Stimulated activated naive CD8-positive, alpha-beta T cell treated with anti-CD3 and anti-CD28 coated beads, Interleukin-15, Interleukin-2, amounts not matched to agents 100 ng/mL and 50 ng/mL, for 24 hours (primary cell): ENCODE measurements around the gene FBXL16.
"Not testable (repeated sequence)": the region's sequence is repeated elsewhere in the genome, so short reads cannot be mapped to it uniquely, and the experiment has no call there.

ENCODE experiments used
- H3K27ac Mint-ChIP-seq: one replicate; pipeline ENCODE4 v1.8.0; 2021; ENCODE audit warnings: mild to moderate bottlenecking, mixed read lengths
- H3K27me3 Mint-ChIP-seq: one replicate; pipeline ENCODE4 v1.8.0; 2021; ENCODE audit warnings: mixed read lengths
- H3K36me3 Mint-ChIP-seq: one replicate; pipeline ENCODE4 v1.8.0; 2021; ENCODE audit warnings: low read depth, mixed read lengths
- H3K4me1 Mint-ChIP-seq: one replicate; pipeline ENCODE4 v1.8.0; 2021; ENCODE audit warnings: low read depth, mixed read lengths
- H3K4me3 Mint-ChIP-seq: one replicate; pipeline ENCODE4 v1.8.0; 2021; ENCODE audit warnings: mild to moderate bottlenecking, mixed read lengths
- H3K9me3 Mint-ChIP-seq: one replicate; pipeline ENCODE4 v1.8.0; 2021; ENCODE audit warnings: mixed read lengths

Gene FBXL16

GRCh38 chr16:698911-699671 is 6.5 kb downstream of the FBXL16 start:
- Mint-ChIP-seq H3K4me3 (no peak overlapping the region), H3K9me3 (no peaks in the 10 kb centered on the region), H3K4me1 (peaks cover 16% of the 10 kb centered on the region), H3K36me3 (no peaks in the 10 kb centered on the region), H3K27me3 (peaks cover 24% of the 10 kb centered on the region), H3K27ac (no peak overlapping the region)

DNA sequence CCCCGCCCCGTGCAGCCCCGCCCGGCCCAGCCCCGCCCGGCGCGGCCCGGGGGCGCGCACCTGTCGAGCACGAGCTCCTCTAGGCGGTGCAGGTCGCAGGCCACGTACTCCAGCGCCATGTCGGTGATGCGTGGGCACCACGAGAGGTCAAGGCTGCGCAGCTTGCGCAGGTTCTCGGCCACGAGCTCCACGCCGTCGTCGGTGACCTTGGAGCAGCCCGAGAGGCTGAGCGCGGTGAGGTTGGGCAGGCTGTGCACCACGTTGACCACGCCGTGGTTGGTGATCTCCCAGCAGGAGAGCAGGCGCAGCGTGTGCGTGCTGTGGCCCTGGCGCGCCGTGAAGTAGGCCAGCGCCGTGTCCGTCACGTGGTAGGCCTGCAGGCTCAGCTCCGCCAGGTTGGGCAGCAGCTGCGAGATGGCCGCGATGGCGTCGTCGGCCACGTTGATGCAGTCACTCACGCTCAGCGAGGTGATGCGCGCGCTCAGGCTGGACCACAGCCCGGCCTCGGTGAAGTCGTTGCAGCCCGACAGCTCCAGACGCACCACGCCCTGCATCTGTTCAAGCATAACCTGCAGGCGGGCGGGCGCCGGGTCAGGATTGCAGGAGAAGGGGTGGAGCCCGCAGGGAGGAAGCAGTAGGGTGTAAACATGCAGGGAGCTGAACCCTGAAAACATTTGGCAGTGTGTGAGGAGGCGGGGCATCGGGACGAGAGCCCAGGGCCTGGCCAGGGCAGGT is 10.1 kb downstream of the FBXL16 start:
- Mint-ChIP-seq H3K36me3 (no peaks in the 10 kb centered on the region), H3K27ac (peak overlapping the region; percentile 52), H3K4me1 (peaks cover 24% of the 10 kb centered on the region), H3K27me3 (peaks cover 3% of the 10 kb centered on the region), H3K9me3 (no peaks in the 10 kb centered on the region), H3K4me3 (peak overlapping the region; percentile 74)

GRCh38 chr16:694863-695354 is 10.7 kb downstream of the FBXL16 start:
- no peak overlapping the region for H3K27ac Mint-ChIP-seq
- peaks cover 28% of the 10 kb centered on the region for H3K4me1 Mint-ChIP-seq
- H3K9me3 Mint-ChIP-seq = no peaks in the 10 kb centered on the region
- no peaks in the 10 kb centered on the region for H3K36me3 Mint-ChIP-seq
- peak overlapping the region; percentile 47 for H3K4me3 Mint-ChIP-seq
- H3K27me3 Mint-ChIP-seq = peaks cover 3% of the 10 kb centered on the region

- Mint-ChIP-seq H3K4me1 (peaks cover 30% of the 10 kb centered on the region), H3K27ac (no peak overlapping the region)
Measured at GRCh38 chr16:694187-694862, 11.3 kb downstream of the FBXL16 start.

GRCh38 chr16:693766-694165 is 11.8 kb downstream of the FBXL16 start:
- no peaks in the 10 kb centered on the region for H3K36me3 Mint-ChIP-seq

More at GRCh38 chr16:694187-694862, 11.3 kb downstream of the FBXL16 start:
- no peaks in the 10 kb centered on the region for H3K9me3 Mint-ChIP-seq
- H3K27me3 Mint-ChIP-seq = peaks cover 3% of the 10 kb centered on the region
- H3K4me3 Mint-ChIP-seq = peak overlapping the region; percentile 47
- no peaks in the 10 kb centered on the region for H3K36me3 Mint-ChIP-seq

GRCh38 chr16:693364-693763 is 12.2 kb downstream of the FBXL16 start:
- Mint-ChIP-seq H3K36me3 (no peaks in the 10 kb centered on the region), H3K9me3 (no peaks in the 10 kb centered on the region), H3K4me3 (no peak overlapping the region), H3K4me1 (peaks cover 36% of the 10 kb centered on the region), H3K27ac (no peak overlapping the region), H3K27me3 (peaks cover 3% of the 10 kb centered on the region)

More at GRCh38 chr16:693766-694165, 11.8 kb downstream of the FBXL16 start:
- Mint-ChIP-seq H3K4me1 (peaks cover 34% of the 10 kb centered on the region), H3K9me3 (no peaks in the 10 kb centered on the region), H3K27ac (no peak overlapping the region), H3K4me3 (no peak overlapping the region), H3K27me3 (peaks cover 3% of the 10 kb centered on the region)

DNA sequence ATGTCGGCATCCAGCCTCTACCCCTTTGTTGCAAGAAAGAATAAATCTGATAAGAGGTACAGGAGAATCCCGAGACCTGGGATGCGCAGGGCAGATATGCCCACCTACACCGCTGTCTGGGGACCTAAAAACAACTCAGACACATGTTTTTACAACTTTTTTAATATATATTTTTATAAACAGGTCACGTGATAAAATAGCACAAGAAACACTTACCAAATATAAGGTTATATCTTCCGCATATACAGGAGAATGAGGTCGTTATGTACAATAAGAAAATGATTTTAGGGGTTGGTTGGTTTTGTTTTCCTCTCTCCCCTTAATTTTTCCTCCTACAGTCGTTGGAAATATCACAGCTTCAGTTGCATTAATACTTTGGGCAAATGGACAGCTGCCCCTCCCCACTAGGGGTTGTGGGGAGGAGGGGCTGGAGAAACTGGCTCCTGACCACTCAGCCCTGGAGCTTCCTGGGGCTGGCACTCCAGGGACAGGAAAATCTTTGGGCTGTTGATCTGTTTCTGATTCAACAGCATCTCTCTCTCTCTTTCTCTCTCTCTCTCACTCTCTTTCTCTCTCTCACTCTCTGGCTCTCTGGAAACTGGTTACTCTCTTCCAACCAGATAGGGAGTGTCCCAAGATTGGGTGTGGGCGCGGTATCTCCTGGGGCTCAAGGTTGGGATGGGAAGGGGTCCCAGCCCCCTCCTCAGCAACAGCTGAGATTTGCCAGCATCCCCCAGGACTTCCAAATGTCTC is 13.1 kb downstream of the FBXL16 start:
- no peak overlapping the region for H3K4me3 Mint-ChIP-seq
- no peak overlapping the region for H3K27ac Mint-ChIP-seq
- peaks cover 36% of the 10 kb centered on the region for H3K4me1 Mint-ChIP-seq
- H3K36me3 Mint-ChIP-seq = no peaks in the 10 kb centered on the region
- peaks cover 3% of the 10 kb centered on the region for H3K27me3 Mint-ChIP-seq
- H3K9me3 Mint-ChIP-seq = no peaks in the 10 kb centered on the region

DNA sequence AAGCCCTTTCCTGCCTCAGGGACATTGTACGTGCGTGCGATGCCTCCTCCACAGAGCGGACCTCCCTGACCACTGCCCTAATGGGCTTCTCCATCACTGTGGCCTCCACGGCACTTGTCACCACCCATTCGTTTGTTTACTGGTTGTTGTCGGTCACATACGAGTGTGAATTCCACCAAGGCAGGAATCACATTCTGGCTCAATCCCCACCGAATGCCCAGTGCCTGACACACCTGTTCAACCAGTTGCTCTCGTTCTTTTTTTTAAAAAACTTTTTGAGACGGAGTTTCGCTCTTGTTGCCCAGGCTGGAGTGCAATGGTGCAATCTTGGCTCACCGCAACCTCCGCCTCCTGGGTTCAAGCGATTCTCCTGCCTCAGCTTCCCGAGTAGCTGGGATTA is 14.4 kb downstream of the FBXL16 start:
- not testable (repeated sequence) for H3K9me3 Mint-ChIP-seq, H3K36me3 Mint-ChIP-seq, H3K27me3 Mint-ChIP-seq
- Mint-ChIP-seq H3K4me3 (peak overlapping the region; percentile 62), H3K4me1 (peaks cover 30% of the 10 kb centered on the region), H3K27ac (peak overlapping the region; percentile 21)

GRCh38 chr16:689175-689897 is 16.3 kb downstream of the FBXL16 start:
- H3K27me3 Mint-ChIP-seq = peaks cover 3% of the 10 kb centered on the region
- peak overlapping the region; percentile 90 for H3K4me3 Mint-ChIP-seq
- H3K4me1 Mint-ChIP-seq = peaks cover 27% of the 10 kb centered on the region
- H3K27ac Mint-ChIP-seq = peak overlapping the region; percentile 77
- no peaks in the 10 kb centered on the region for H3K36me3 Mint-ChIP-seq
- no peaks in the 10 kb centered on the region for H3K9me3 Mint-ChIP-seq

- H3K4me1 Mint-ChIP-seq = peaks cover 36% of the 10 kb centered on the region
- H3K9me3 Mint-ChIP-seq = no peaks in the 10 kb centered on the region
- H3K27me3 Mint-ChIP-seq = peaks cover 3% of the 10 kb centered on the region
- peak overlapping the region; percentile 3 for H3K4me3 Mint-ChIP-seq
- no peak overlapping the region for H3K27ac Mint-ChIP-seq
- H3K36me3 Mint-ChIP-seq = peaks cover 4% of the 10 kb centered on the region
Measured at GRCh38 chr16:687499-687898, 18.1 kb downstream of the FBXL16 start.

GRCh38 chr16:686459-687260 is 18.9 kb downstream of the FBXL16 start:
- Mint-ChIP-seq H3K27me3 (no peaks in the 10 kb centered on the region), H3K4me3 (no peak overlapping the region), H3K9me3 (no peaks in the 10 kb centered on the region), H3K4me1 (peaks cover 45% of the 10 kb centered on the region), H3K36me3 (peaks cover 13% of the 10 kb centered on the region), H3K27ac (no peak overlapping the region)

- Mint-ChIP-seq H3K27ac (no peak overlapping the region), H3K36me3 (peaks cover 20% of the 10 kb centered on the region), H3K4me1 (peaks cover 48% of the 10 kb centered on the region), H3K27me3 (no peaks in the 10 kb centered on the region), H3K9me3 (no peaks in the 10 kb centered on the region), H3K4me3 (no peak overlapping the region)
Measured at GRCh38 chr16:685967-686366, 19.6 kb downstream of the FBXL16 start.

- H3K9me3 Mint-ChIP-seq = no peaks in the 10 kb centered on the region
- H3K27ac Mint-ChIP-seq = no peak overlapping the region
- H3K27me3 Mint-ChIP-seq = no peaks in the 10 kb centered on the region
- H3K36me3 Mint-ChIP-seq = peaks cover 21% of the 10 kb centered on the region
- peaks cover 42% of the 10 kb centered on the region for H3K4me1 Mint-ChIP-seq
- H3K4me3 Mint-ChIP-seq = peak overlapping the region; percentile 3
Measured at GRCh38 chr16:684961-685696, 20.5 kb downstream of the FBXL16 start.
